Breast epithelium (tissue), 3 donors: Measurements from ENCODE around the gene FBXO24.

ENCODE experiments used
- POLR2A ChIP-seq: fragments of 450-650 bp; IDR thresholded peaks from one replicate; pipeline ENCODE4 v1.6.1; 2016; ENCODE audit warnings: antibody characterized with exemption, mild to moderate bottlenecking, moderate library complexity
- POLR2AphosphoS5 ChIP-seq, 3 donors: sonication (generic); formaldehyde crosslinking; IDR thresholded peaks; one replicate each; pipeline ENCODE4 v1.6.1; 2017; ENCODE audit warnings: antibody characterized with exemption in 3 of 3
- TF ChIP-seq, protein P1 (sequence below), 3 donors: fragments of 450-650 bp; IDR thresholded peaks; one replicate each; pipeline ENCODE4 v1.5.1; 2016 to 2017; ENCODE audit warnings: antibody characterized with exemption in 3 of 3, mild to moderate bottlenecking in 3 of 3, moderate library complexity in 3 of 3

DNA sequence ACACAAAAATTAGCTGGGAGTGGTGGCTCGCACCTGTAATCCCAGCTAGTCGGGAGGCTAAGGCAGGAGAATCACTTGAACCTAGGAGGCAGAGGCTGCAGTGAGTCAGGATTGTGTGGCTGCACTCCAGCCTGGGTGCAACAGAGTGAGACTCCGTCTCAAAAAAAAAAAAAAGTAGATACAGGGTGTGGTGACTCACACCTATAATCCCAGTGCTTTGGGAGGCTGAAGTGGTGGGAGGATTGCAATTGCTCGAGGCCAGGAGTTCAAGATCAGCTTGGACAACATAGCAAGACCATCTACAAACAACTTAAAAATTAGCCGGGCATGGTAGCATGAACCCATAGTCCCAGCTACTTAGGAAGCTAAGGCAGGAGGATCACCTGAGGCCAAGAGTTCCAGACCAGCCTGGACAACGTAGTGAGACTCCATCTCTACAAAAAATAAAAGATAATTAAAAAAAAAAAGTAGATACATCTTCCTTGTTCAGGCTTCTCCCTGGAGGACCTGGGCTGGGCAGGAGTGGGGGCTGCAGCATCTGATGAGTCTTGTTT is 28.3 kb downstream of the FBXO24 start:
- TF ChIP-seq POLR2AphosphoS5 (IDR thresholded peaks at IDR 0.05) (no peak), POLR2A (no peak)
- TF ChIP-seq, protein P1, sequence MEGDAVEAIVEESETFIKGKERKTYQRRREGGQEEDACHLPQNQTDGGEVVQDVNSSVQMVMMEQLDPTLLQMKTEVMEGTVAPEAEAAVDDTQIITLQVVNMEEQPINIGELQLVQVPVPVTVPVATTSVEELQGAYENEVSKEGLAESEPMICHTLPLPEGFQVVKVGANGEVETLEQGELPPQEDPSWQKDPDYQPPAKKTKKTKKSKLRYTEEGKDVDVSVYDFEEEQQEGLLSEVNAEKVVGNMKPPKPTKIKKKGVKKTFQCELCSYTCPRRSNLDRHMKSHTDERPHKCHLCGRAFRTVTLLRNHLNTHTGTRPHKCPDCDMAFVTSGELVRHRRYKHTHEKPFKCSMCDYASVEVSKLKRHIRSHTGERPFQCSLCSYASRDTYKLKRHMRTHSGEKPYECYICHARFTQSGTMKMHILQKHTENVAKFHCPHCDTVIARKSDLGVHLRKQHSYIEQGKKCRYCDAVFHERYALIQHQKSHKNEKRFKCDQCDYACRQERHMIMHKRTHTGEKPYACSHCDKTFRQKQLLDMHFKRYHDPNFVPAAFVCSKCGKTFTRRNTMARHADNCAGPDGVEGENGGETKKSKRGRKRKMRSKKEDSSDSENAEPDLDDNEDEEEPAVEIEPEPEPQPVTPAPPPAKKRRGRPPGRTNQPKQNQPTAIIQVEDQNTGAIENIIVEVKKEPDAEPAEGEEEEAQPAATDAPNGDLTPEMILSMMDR (IDR thresholded peaks at IDR 0.05), result no peak
